HAP-1 (cell line): ENCODE results near the gene LOXL3.

Source experiments
- DNase-seq, 2 experiments: peaks; one replicate each; pipeline ENCODE4 v3.0.0-alpha.2; 2016 to 2020; ENCODE audit warnings: low spot score in 2 of 2
- H3K27me3 ChIP-seq: fragments of 250-450 bp; sonication (Bioruptor Pico); 2 replicates; pipeline ENCODE4 v1.5.1; 2020; ENCODE audit warnings: low read depth, mild to moderate bottlenecking, moderate library complexity
- H3K36me3 ChIP-seq: fragments of 250-450 bp; sonication (Bioruptor Pico); replicated peaks from 2 replicates; pipeline ENCODE4 v1.5.1; 2020; ENCODE audit warnings: mild to moderate bottlenecking
- H3K4me1 ChIP-seq: fragments of 250-450 bp; sonication (Bioruptor Pico); 2 replicates; pipeline ENCODE4 v1.5.1; 2020; ENCODE audit warnings: mild to moderate bottlenecking
- H3K4me3 ChIP-seq: fragments of 250-450 bp; sonication (Bioruptor Pico); 2 replicates; pipeline ENCODE4 v1.5.1; 2020; ENCODE audit warnings: mild to moderate bottlenecking, moderate library complexity
- H3K9me3 ChIP-seq: fragments of 250-450 bp; sonication (Bioruptor Pico); 2 replicates; pipeline ENCODE4 v1.5.1; 2020; ENCODE audit warnings: mild to moderate bottlenecking, moderate library complexity
- in situ Hi-C: fragments of 300-500 bp; cut with MboI; formaldehyde crosslinking; loops from 3 replicates; pipeline ENCODE4 v1.14.3; 2020; ENCODE audit warnings: low sequenced_read_pairs, inconsistent platforms, mixed read lengths

Gene LOXL3

GRCh38 chr2:74581463-74581862 lies 27.7 kb upstream of the LOXL3 start:
- no peaks in the 10 kb centered on the region for H3K36me3 ChIP-seq
- peaks cover 3% of the 10 kb centered on the region for H3K4me1 ChIP-seq
- no peaks in the 10 kb centered on the region for H3K27me3 ChIP-seq
- in situ Hi-C loops = no loop called here
- DNase-seq = no peak
- H3K9me3 ChIP-seq = no peaks in the 10 kb centered on the region
- no peak overlapping the region for H3K4me3 ChIP-seq

- H3K9me3 ChIP-seq = no peaks in the 10 kb centered on the region
- DNase-seq = no peak
- no peak overlapping the region for H3K4me3 ChIP-seq
- in situ Hi-C loops = loop anchor here (5.0 kb wide), 1 partner anchor 91 kb away; no protein-coding TSS in a partner anchor
- no peaks in the 10 kb centered on the region for H3K36me3 ChIP-seq
- no peaks in the 10 kb centered on the region for H3K27me3 ChIP-seq
- H3K4me1 ChIP-seq = peaks cover 3% of the 10 kb centered on the region; the same call in 1 of the 2 replicates
Measured at GRCh38 chr2:74578408-74578807, 24.7 kb upstream of the LOXL3 start.

- no peaks in the 10 kb centered on the region for H3K4me1 ChIP-seq
- in situ Hi-C loops = loop anchor here (5.0 kb wide), 1 partner anchor 90 kb away; no protein-coding TSS in a partner anchor
- DNase-seq = no peak
Measured at GRCh38 chr2:74577448-74577847, 23.7 kb upstream of the LOXL3 start.

GRCh38 chr2:74576863-74577229 lies 23.1 kb upstream of the LOXL3 start:
- no peak for DNase-seq
- Histone ChIP-seq H3K4me3 (no peak overlapping the region), H3K36me3 (no peaks in the 10 kb centered on the region), H3K27me3 (no peaks in the 10 kb centered on the region), H3K4me1 (no peaks in the 10 kb centered on the region), H3K9me3 (no peaks in the 10 kb centered on the region)
- in situ Hi-C loops = loop anchor here (5.0 kb wide), 1 partner anchor 90 kb away; no protein-coding TSS in a partner anchor

More at GRCh38 chr2:74577448-74577847, 23.7 kb upstream of the LOXL3 start:
- Histone ChIP-seq H3K4me3 (no peak overlapping the region), H3K27me3 (no peaks in the 10 kb centered on the region), H3K36me3 (no peaks in the 10 kb centered on the region), H3K9me3 (no peaks in the 10 kb centered on the region)

GRCh38 chr2:74576211-74576862 lies 22.6 kb upstream of the LOXL3 start:
- in situ Hi-C loops = loop anchor here (5.0 kb wide), 1 partner anchor 89 kb away; no protein-coding TSS in a partner anchor
- no peaks in the 10 kb centered on the region for H3K9me3 ChIP-seq
- no peak for DNase-seq
- H3K4me3 ChIP-seq = no peak overlapping the region
- no peaks in the 10 kb centered on the region for H3K27me3 ChIP-seq
- H3K36me3 ChIP-seq = no peaks in the 10 kb centered on the region
- H3K4me1 ChIP-seq = no peaks in the 10 kb centered on the region

- DNase-seq = no peak
- H3K4me3 ChIP-seq = no peak overlapping the region
- in situ Hi-C loops = loop anchor here (5.0 kb wide), 1 partner anchor 88 kb away; no protein-coding TSS in a partner anchor
- H3K9me3 ChIP-seq = no peaks in the 10 kb centered on the region
- no peaks in the 10 kb centered on the region for H3K27me3 ChIP-seq
- H3K36me3 ChIP-seq = no peaks in the 10 kb centered on the region
- H3K4me1 ChIP-seq = no peaks in the 10 kb centered on the region
Measured at GRCh38 chr2:74575320-74575719, 21.6 kb upstream of the LOXL3 start.

GRCh38 chr2:74573747-74574562 lies 20.2 kb upstream of the LOXL3 start:
- H3K4me1 ChIP-seq = no peaks in the 10 kb centered on the region
- H3K36me3 ChIP-seq = no peaks in the 10 kb centered on the region
- in situ Hi-C loops = no loop called here
- no peak for DNase-seq
- H3K9me3 ChIP-seq = no peaks in the 10 kb centered on the region
- no peak overlapping the region for H3K4me3 ChIP-seq
- no peaks in the 10 kb centered on the region for H3K27me3 ChIP-seq

- no peaks in the 10 kb centered on the region for H3K36me3 ChIP-seq
- no peaks in the 10 kb centered on the region for H3K27me3 ChIP-seq
- in situ Hi-C loops = no loop called here
- no peaks in the 10 kb centered on the region for H3K4me1 ChIP-seq
- no peaks in the 10 kb centered on the region for H3K9me3 ChIP-seq
- no peak for DNase-seq
- H3K4me3 ChIP-seq = no peak overlapping the region
Measured at GRCh38 chr2:74572178-74572925, 18.6 kb upstream of the LOXL3 start.

GRCh38 chr2:74571058-74571457 lies 17.3 kb upstream of the LOXL3 start:
- Histone ChIP-seq H3K36me3 (no peaks in the 10 kb centered on the region), H3K9me3 (no peaks in the 10 kb centered on the region), H3K4me1 (no peaks in the 10 kb centered on the region), H3K4me3 (no peak overlapping the region), H3K27me3 (no peaks in the 10 kb centered on the region)
- in situ Hi-C loops = no loop called here
- DNase-seq = no peak

- Histone ChIP-seq H3K4me3 (no peak overlapping the region), H3K9me3 (no peaks in the 10 kb centered on the region), H3K27me3 (no peaks in the 10 kb centered on the region), H3K4me1 (no peaks in the 10 kb centered on the region), H3K36me3 (no peaks in the 10 kb centered on the region)
- in situ Hi-C loops = no loop called here
- DNase-seq = no peak
Measured at GRCh38 chr2:74569686-74570085, 15.9 kb upstream of the LOXL3 start.

- H3K4me1 ChIP-seq = no peaks in the 10 kb centered on the region
- no peaks in the 10 kb centered on the region for H3K27me3 ChIP-seq
- H3K4me3 ChIP-seq = no peak overlapping the region
- no peaks in the 10 kb centered on the region for H3K9me3 ChIP-seq
- in situ Hi-C loops = no loop called here
- no peak for DNase-seq
- H3K36me3 ChIP-seq = no peaks in the 10 kb centered on the region
Measured at GRCh38 chr2:74567881-74568280, 14.1 kb upstream of the LOXL3 start.

GRCh38 chr2:74566754-74567085 lies 13.0 kb upstream of the LOXL3 start:
- Histone ChIP-seq H3K36me3 (no peaks in the 10 kb centered on the region), H3K9me3 (no peaks in the 10 kb centered on the region), H3K4me3 (no peak overlapping the region), H3K27me3 (no peaks in the 10 kb centered on the region; the same call in 1 of the 2 replicates), H3K4me1 (no peaks in the 10 kb centered on the region)
- in situ Hi-C loops = no loop called here
- no peak for DNase-seq

- DNase-seq = no peak
Measured at GRCh38 chr2:74566076-74566753, 12.5 kb upstream of the LOXL3 start.

More at GRCh38 chr2:74566076-74566753, 12.5 kb upstream of the LOXL3 start:
- in situ Hi-C loops = no loop called here
- Histone ChIP-seq H3K4me1 (no peaks in the 10 kb centered on the region), H3K36me3 (no peaks in the 10 kb centered on the region), H3K9me3 (no peaks in the 10 kb centered on the region), H3K4me3 (no peak overlapping the region), H3K27me3 (peaks cover 5% of the 10 kb centered on the region; the same call in 1 of the 2 replicates)
